ENCODE data around the gene PLSCR5. TPM values are rescaled to one million over a fixed set of nuclear protein-coding genes. Genes with fewer than 3 reads are reported as not detected.

PLSCR5 gene, protein sequence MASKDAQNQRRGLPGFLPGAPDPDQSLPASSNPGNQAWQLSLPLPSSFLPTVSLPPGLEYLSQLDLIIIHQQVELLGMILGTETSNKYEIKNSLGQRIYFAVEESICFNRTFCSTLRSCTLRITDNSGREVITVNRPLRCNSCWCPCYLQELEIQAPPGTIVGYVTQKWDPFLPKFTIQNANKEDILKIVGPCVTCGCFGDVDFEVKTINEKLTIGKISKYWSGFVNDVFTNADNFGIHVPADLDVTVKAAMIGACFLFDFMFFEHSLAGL
- not detected in 2 replicates for total RNA-seq

- Mint-ChIP-seq H3K36me3 (ENCODE audit: low read depth) (no peaks in the 10 kb centered on the region), H3K4me3 (no peak within 1 kb of the TSS), H3K9me3 (no peaks in the 10 kb centered on the region), H3K27ac (no peak within 1 kb of the TSS), H3K27me3 (peaks cover 11% of the 10 kb centered on the region), H3K4me1 (no peaks in the 10 kb centered on the region)
- no peak for DNase-seq
- intact Hi-C loops (cut with micrococcal nuclease), result no loop called here
These were observed at the start of gene PLSCR5 for GRCh38 chr3:146605106-146605505. Gene PLSCR5 (minus strand): TSS chr3:146605346. CDS start chr3:146605212, 134 bp downstream.

DNA sequence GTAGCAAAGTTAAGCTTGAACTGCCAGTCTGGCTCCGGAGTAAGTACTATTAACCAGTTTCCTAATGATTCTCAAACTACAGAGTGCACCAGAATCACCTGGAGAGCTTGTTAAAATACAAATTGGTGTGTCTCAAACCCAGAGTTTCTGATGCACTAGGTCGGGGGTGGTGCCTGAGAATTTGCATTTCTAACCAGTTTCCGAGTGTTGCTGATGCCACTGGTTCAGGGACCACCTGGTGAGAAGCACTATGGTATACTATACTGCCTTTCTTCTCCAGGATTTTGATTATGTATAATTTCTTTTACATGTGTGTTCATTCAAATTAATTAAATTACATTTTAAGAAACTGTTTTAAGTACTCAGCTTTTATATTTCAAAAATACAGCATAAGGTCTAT is 48.8 kb upstream of the PLSCR5 start:
- Mint-ChIP-seq H3K9me3 (no peaks in the 10 kb centered on the region), H3K27me3 (no peaks in the 10 kb centered on the region), H3K4me1 (no peaks in the 10 kb centered on the region), H3K36me3 (ENCODE audit: low read depth) (no peaks in the 10 kb centered on the region), H3K4me3 (no peak overlapping the region), H3K27ac (no peak overlapping the region)
- intact Hi-C loops (cut with micrococcal nuclease), result no loop called here
- DNase-seq, result no peak

DNA sequence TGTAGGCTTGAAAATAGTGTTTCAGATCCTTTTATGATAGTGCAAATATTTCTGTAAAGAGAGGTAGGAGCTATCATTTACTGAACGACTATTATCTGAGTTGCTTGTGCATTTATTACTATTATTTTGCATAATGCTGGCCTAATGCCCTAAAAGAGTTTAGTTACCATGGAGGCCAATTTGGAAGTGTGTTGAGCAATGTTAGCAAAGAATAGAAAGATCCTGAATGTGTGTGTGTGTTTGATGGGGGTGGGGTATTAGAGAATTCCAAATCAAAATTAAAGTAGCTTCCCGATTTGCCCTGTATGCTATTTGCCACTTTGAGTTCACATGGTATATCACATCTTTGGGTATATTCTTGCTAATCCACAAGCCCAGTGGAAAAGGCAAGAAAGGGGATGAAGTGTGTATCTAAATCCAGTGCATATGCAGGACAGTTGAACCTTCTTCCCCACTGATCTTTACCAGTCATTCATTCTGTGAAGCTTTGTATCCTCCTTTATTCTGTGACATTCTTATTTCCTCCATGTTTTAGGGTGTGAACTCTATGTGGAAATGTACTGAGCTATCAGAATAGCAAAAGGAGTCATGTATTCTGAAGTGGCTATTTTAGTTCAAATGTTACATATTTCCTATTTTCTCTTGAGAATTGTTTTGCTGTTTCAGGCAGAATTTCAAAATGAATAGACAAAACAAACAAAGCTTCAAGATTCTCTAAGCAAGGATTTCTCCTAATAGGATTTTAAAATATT is 45.7 kb upstream of the PLSCR5 start:
- intact Hi-C loops (cut with micrococcal nuclease), result no loop called here
- no peaks in the 10 kb centered on the region for H3K4me1 Mint-ChIP-seq
- H3K9me3 Mint-ChIP-seq, result no peaks in the 10 kb centered on the region
- no peak overlapping the region for H3K27ac Mint-ChIP-seq
- no peak overlapping the region for H3K4me3 Mint-ChIP-seq
- H3K27me3 Mint-ChIP-seq, result no peaks in the 10 kb centered on the region
- DNase-seq, result no peak
- H3K36me3 Mint-ChIP-seq (ENCODE audit: low read depth), result no peaks in the 10 kb centered on the region

DNA sequence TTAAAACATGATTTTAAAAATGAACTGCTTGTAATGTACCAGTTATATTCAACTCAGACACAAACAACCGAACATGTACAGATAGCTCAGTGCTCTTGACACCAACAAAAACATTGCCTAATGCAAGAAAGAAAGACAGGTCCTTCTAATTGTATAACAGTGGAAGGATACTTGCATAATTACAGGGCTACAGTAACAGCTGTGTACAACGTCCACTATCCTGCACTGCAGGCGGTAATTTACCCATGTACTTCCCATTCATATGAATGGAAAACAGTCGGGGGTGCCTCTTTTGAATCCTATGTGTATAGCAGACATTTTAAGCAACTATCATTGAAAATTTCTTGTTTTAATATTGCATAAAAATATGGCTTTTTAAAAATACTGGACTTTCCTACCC is 41.1 kb upstream of the PLSCR5 start:
- H3K9me3 Mint-ChIP-seq, result no peaks in the 10 kb centered on the region
- no peak overlapping the region for H3K27ac Mint-ChIP-seq
- intact Hi-C loops (cut with micrococcal nuclease), result no loop called here
- no peaks in the 10 kb centered on the region for H3K27me3 Mint-ChIP-seq
- no peaks in the 10 kb centered on the region for H3K4me1 Mint-ChIP-seq
- DNase-seq, result no peak
- H3K4me3 Mint-ChIP-seq, result no peak overlapping the region
- H3K36me3 Mint-ChIP-seq (ENCODE audit: low read depth), result no peaks in the 10 kb centered on the region

DNA sequence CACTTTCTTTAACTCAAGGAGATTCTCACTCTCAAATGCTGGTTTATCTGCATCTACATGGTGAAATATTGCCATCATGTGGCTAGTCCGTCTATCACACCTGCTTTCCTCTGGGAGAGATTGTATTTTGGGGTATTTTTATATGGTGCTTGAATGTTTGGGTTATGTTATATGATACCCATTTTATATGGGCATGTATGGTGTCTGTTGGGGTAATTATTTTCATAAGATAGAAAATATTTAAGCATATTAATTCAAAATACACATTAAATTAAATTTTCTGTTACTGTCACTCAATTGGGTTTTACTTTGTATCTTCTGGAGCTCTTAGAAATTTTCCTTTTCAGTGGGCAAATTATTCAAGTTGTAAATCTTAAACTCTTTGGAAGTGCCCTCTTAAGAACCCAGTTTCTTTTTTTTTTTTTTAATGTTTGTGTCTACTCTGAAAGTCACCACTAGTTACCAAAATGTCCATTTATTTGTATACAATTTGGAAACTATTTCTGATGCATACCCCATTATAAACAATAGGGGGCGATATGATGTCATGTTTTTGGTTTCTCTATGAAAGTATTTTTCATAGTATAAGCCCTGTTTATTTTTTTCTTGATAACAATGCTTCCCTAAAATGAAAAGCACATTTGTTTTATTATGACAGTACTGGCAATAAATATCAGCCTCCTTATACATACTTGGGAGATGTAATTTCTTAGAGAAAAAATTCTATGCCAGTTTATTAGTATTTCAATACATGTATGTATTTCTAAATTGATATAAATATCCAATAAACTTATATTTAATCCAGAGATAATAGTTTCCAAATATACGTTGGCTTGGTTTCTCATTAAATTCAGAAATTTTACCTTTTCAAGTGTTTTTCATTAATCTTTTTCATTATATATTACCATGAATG is 36.1 kb upstream of the PLSCR5 start:
- Mint-ChIP-seq H3K36me3 (ENCODE audit: low read depth) (no peaks in the 10 kb centered on the region), H3K27me3 (peaks cover 2% of the 10 kb centered on the region), H3K4me3 (no peak overlapping the region), H3K4me1 (no peaks in the 10 kb centered on the region), H3K27ac (no peak overlapping the region), H3K9me3 (no peaks in the 10 kb centered on the region)
- peak; percentile 69 for DNase-seq
- intact Hi-C loops (cut with micrococcal nuclease), result loop anchor here (1.0 to 2.0 kb wide), 2 partner anchors 51 to 452 kb away; no protein-coding TSS in a partner anchor

DNA sequence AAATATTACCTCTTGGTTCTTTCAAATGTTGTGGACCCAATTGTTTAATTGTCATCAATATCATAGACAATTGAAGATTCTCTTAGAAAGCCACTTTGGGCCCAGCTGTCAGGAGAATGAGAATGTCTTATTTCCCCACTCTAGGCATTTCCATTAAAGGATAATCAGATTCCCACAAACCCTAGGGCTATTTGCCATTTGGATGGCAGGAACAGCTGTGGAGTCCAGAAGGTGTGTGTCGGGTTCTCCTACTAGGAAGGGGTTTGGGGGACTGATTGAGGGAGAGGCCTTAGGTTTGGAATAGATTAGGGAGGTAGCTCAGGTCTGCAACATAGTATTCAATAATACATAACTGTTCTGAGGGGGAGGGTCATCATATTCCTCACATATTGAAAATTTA is 35.2 kb upstream of the PLSCR5 start:
- no peaks in the 10 kb centered on the region for H3K36me3 Mint-ChIP-seq (ENCODE audit: low read depth)
- intact Hi-C loops (cut with micrococcal nuclease), result loop anchor here (2.0 kb wide), 1 partner anchor 452 kb away; no protein-coding TSS in a partner anchor
- H3K27me3 Mint-ChIP-seq, result peaks cover 2% of the 10 kb centered on the region
- H3K4me3 Mint-ChIP-seq, result no peak overlapping the region
- no peaks in the 10 kb centered on the region for H3K9me3 Mint-ChIP-seq
- DNase-seq, result no peak
- no peak overlapping the region for H3K27ac Mint-ChIP-seq
- no peaks in the 10 kb centered on the region for H3K4me1 Mint-ChIP-seq

DNA sequence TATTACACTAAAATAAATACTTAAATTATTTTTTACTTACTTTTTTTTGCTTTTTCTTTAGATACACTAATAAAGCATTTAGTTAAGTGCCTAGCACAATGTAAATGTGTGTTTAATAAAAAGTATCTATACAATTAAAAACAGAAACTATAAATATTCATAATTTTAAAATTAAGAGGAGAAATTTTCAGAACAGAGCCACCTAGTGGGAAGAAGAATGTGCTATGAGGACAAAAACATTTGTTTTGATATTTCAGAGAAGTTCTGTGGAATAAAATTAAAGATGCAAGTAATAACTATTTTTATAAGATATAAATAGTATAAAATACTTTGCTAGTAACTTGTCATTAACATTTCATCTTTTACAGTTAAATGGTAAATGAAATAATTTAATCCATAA is 33.6 kb upstream of the PLSCR5 start:
- H3K4me3 Mint-ChIP-seq, result no peak overlapping the region

DNA sequence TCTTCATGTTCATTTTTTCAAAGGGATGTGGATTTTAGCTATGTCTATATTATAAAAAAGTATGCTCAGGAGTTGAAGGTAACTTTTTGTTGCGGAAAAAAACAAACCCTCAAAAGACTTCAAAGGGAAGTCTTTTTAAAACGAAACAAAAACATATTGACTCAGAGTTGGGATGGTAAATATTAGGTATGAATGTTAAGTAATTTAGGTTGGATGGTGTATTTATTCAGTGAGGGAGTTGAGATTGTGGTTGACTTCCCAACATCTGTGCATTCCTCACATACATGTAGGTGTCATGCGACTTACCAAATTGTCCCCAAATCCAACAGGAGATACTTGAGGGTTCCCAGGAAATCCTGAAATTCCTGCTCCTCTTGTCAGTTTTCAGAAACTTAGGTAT is 32.7 kb upstream of the PLSCR5 start:
- Mint-ChIP-seq H3K4me1 (no peaks in the 10 kb centered on the region), H3K9me3 (no peaks in the 10 kb centered on the region), H3K4me3 (no peak overlapping the region), H3K36me3 (ENCODE audit: low read depth) (no peaks in the 10 kb centered on the region), H3K27me3 (peaks cover 2% of the 10 kb centered on the region), H3K27ac (no peak overlapping the region)
- intact Hi-C loops (cut with micrococcal nuclease), result loop anchor here (5.0 kb wide), 1 partner anchor 576 kb away; no protein-coding TSS in a partner anchor
- DNase-seq, result no peak

More for the DNA sequence above, 33.6 kb upstream of the PLSCR5 start:
- Mint-ChIP-seq H3K27ac (no peak overlapping the region), H3K36me3 (ENCODE audit: low read depth) (no peaks in the 10 kb centered on the region), H3K27me3 (peaks cover 2% of the 10 kb centered on the region), H3K9me3 (no peaks in the 10 kb centered on the region), H3K4me1 (no peaks in the 10 kb centered on the region)
- intact Hi-C loops (cut with micrococcal nuclease), result loop anchor here (5.0 kb wide), 1 partner anchor 576 kb away; no protein-coding TSS in a partner anchor
- DNase-seq, result no peak

DNA sequence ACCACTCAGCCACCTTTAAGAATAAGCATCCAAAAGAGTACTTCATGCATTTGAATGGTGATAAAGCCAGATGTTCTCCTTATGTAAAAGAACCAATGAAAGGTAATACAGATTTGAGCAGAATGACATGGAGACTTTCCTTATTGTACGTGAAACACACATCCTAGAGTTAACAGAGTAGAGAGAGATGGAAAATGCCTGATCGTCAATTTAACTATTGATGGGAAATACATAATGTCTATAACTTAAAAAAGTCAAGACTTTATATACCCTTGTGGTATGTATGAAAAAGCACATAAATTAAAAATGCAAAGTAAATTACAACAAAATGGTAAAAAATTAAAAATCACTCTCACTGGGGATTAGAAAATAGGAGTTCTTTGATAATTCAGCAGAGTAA is 31.7 kb upstream of the PLSCR5 start:
- H3K36me3 Mint-ChIP-seq (ENCODE audit: low read depth), result no peaks in the 10 kb centered on the region

GRCh38 chr3:146634346-146634745 is 29.2 kb upstream of the PLSCR5 start:
- Mint-ChIP-seq H3K27ac (no peak overlapping the region), H3K9me3 (no peaks in the 10 kb centered on the region), H3K4me3 (no peak overlapping the region), H3K4me1 (no peaks in the 10 kb centered on the region), H3K27me3 (peaks cover 2% of the 10 kb centered on the region), H3K36me3 (ENCODE audit: low read depth) (no peaks in the 10 kb centered on the region)
- no peak for DNase-seq
- intact Hi-C loops (cut with micrococcal nuclease), result no loop called here

More for the DNA sequence above, 31.7 kb upstream of the PLSCR5 start:
- no peak overlapping the region for H3K27ac Mint-ChIP-seq
- H3K9me3 Mint-ChIP-seq, result no peaks in the 10 kb centered on the region
- no peaks in the 10 kb centered on the region for H3K4me1 Mint-ChIP-seq
- DNase-seq, result no peak
- H3K4me3 Mint-ChIP-seq, result no peak overlapping the region
- peaks cover 2% of the 10 kb centered on the region for H3K27me3 Mint-ChIP-seq
- intact Hi-C loops (cut with micrococcal nuclease), result loop anchor here (5.0 kb wide), 1 partner anchor 575 kb away; no protein-coding TSS in a partner anchor

GRCh38 chr3:146628671-146629070 is 23.5 kb upstream of the PLSCR5 start:
- DNase-seq, result no peak
- Mint-ChIP-seq H3K27ac (no peak overlapping the region), H3K4me3 (no peak overlapping the region), H3K27me3 (no peaks in the 10 kb centered on the region), H3K36me3 (ENCODE audit: low read depth) (no peaks in the 10 kb centered on the region), H3K4me1 (peaks cover 1% of the 10 kb centered on the region), H3K9me3 (no peaks in the 10 kb centered on the region)
- intact Hi-C loops (cut with micrococcal nuclease), result no loop called here

GRCh38 chr3:146626403-146627122 is 21.4 kb upstream of the PLSCR5 start:
- no peaks in the 10 kb centered on the region for H3K27me3 Mint-ChIP-seq
- H3K9me3 Mint-ChIP-seq, result no peaks in the 10 kb centered on the region
- no peak overlapping the region for H3K4me3 Mint-ChIP-seq
- intact Hi-C loops (cut with micrococcal nuclease), result no loop called here
- DNase-seq, result no peak
- peaks cover 1% of the 10 kb centered on the region for H3K4me1 Mint-ChIP-seq
- H3K27ac Mint-ChIP-seq, result no peak overlapping the region
- H3K36me3 Mint-ChIP-seq (ENCODE audit: low read depth), result no peaks in the 10 kb centered on the region

- Mint-ChIP-seq H3K9me3 (no peaks in the 10 kb centered on the region), H3K4me3 (no peak overlapping the region), H3K27ac (no peak overlapping the region), H3K4me1 (peaks cover 1% of the 10 kb centered on the region), H3K27me3 (peaks cover 6% of the 10 kb centered on the region), H3K36me3 (ENCODE audit: low read depth) (no peaks in the 10 kb centered on the region)
- intact Hi-C loops (cut with micrococcal nuclease), result no loop called here
- DNase-seq, result no peak
These were observed 20.1 kb upstream of the PLSCR5 start for GRCh38 chr3:146625186-146625775.

All from activated CD4-positive, alpha-beta T cell treated with anti-CD3 and anti-CD28 coated beads, Interleukin-2, amount 10 ng/mL, durations not matched to agents 24 days and 14 days (primary cell).